Activated T-cell treated with anti-CD3 and anti-CD28 coated beads for 24 hours (primary cell): Measurements from ENCODE around the gene CAMK1G.

Experiments used
- DNase-seq: peaks from one replicate; pipeline ENCODE4 v3.0.0-alpha.2; 2020; ENCODE audit warnings: low read depth

CAMK1G gene

GRCh38 chr1:209635850-209636249, 52.3 kb downstream of the CAMK1G start:
- DNase-seq = no peak

- DNase-seq = no peak
These were observed 58.3 kb downstream of the CAMK1G start for GRCh38 chr1:209641832-209642172.

DNA sequence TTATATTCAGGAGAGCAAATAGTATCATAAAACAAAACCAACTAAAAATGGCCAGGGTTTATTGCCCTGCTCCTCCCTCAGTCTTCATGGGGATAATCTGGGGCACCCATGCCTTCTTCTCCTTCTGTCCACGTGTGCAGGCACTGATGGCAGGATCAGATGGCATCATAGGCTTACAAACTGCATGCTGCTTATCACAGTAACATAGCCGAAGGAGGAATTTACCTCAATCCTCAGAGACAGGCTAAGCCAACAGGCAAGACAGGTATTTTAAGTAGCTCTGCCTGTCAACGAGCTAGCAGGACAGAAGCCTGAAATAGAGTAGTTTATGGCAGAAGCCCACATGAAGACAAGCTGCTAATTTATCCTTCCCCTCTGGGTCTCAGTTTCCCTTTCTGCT, 59.3 kb downstream of the CAMK1G start:
- DNase-seq = no peak

- DNase-seq = no peak
These were observed 59.9 kb downstream of the CAMK1G start for GRCh38 chr1:209643285-209644020.

DNA sequence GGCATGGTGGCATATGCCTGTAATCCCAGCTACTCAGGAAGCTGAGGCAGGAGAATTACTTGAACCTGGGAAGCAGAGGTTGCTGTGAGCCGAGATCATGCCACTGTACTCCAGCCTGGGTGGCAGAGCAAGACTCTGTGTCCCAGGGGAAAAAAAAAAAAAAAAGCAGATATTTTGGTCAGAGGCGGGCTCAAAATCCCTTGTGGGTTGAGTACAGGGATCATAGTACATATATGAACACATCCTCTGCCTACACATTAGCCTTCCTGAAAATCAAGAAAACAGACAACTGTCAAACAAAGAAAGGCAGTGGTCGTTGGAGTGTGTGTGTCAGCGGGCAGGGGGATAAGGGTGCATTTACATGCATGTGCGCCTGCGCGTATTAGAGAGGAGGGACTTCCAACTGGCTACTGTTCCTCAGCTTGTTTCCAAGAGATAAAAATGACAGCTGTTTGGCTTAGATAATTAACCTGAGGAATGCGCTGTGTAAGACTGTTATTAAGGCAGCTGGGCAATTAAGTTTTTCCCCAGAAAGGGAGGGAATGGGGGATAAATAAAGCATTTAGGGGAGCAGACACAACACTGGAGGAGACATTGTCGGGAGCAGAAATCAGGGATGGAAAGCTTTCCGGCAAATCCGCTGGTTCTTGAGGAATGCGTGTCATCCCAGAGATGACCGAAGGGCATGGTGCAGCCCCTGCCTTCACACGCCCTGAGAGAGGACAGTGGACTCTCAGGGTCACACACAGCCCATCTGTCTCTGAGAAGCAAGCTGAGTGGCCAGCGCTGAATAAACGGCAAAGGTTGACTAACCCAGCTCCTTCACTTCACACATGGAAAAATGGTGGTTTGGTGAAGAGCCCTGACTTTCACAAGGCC, 62.3 kb downstream of the CAMK1G start:
- DNase-seq = no peak

GRCh38 chr1:209646558-209646957, 63.0 kb downstream of the CAMK1G start:
- no peak for DNase-seq

DNA sequence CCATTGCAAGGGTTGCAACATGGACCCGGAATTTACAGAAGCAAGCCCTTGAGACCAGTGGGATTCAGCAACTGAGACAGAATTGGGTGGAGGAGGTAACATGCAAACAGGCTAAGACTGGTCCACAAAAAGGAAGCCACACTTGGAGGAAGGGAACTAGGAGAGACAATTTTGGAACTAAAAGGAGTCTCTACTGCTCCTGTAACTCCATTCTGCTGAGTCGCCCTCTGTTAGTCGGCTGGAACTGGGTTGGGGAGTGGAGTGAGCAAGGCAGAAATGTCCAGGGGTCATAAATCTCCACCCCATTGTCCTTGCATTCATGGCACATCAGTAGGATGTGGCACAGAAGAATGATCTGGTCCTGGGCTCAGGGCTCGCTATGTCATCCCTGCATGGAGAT, 63.6 kb downstream of the CAMK1G start:
- no peak for DNase-seq

DNA sequence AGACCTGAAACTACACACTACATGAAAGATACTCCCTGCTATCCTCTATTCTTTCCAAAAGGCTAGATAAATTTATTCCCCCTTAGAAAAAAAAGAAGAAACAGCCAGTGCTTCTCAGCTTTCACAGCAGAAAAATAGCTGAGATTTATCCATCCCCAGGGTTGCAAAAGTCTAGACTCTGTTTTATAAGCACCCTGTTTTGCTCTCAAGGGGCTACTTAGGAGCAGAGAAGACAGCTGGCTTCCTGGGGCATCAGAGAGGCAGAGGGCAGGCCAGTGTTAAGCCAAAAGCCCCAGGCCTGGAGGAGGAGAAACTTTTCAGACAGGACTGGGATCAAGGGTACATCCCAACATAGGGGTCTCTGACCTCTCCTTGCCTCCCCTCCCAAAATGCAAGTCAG, 64.8 kb downstream of the CAMK1G start:
- DNase-seq = no peak

DNA sequence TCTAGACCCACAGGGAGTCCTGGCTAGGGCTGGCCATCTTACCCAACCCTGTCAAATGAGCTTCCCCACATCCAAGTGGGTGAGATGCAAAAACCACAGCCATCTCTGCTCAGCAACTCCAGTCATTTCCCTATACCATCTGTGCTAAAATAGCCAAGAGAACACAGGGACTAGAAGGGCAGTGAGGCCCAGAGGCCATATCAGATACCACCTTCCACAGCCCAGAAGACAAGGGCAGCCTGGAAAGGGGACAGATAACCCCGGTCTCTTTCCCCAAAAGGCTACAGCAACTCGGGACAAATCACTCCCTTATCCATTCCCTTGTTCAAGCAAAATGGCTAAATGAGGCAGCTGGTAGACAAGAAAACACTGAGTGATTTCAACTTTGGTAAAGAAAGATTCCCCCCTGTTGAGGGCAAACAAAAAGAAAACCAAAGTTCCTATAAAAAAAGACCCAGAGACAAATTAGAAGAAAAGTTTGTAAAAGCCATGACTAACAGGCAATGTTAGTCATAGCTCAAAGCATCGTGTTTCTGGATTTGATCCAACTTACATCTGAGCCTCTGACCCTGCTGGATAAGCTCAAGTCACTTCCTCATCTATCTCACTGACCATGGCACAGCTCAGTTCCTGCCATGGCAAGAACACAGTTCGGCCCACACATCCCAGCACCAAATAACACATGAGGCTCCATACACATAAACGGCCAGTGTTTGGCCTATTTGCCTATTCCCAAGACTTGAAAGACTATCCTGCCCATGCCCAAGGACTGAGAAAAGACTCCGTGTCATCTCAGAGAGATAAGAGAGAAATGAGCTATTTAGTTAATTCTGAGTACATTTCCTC, 65.6 kb downstream of the CAMK1G start:
- no peak for DNase-seq

DNA sequence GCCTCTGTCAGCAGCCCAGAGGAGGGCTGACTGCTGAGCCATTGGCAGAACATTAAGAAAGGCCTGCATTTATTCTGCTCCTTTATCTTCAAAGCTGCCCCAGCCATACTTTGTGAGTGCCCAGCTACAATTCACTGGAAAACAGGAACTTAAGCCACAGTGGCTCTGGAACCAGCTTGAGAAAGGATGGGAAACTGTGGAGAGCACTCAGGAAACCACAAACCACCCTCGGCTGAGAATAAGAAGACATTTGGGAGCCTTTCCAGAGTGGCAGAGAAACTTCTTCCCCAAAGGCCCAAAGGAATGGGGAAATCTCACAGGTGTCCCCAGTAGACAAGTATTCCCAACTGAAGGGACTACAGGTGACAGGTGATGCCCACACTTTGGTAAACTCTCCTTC, 66.9 kb downstream of the CAMK1G start:
- no peak for DNase-seq

DNA sequence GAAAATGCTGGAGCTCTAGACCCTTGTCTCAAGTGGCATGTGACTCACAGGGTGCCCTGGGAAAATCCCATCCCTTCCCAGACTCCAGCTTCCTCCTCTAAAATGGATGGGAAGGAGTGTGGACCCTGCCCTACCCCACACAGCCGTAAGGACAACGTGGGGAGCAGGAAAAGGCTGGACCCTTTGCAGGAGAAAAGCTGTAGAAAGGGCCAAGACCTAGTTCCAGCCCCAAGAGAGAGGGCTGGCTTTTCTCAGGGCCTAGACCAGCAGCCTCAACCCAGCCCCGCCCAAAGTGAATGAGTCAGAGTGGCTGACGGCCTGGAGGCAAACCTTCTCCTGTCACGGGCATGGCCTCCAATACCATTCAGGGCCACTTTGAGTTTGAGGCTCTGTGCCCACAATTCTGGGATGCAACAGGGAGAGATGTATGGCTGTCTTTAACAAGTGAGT, 67.6 kb downstream of the CAMK1G start:
- peak; percentile 49 for DNase-seq

DNA sequence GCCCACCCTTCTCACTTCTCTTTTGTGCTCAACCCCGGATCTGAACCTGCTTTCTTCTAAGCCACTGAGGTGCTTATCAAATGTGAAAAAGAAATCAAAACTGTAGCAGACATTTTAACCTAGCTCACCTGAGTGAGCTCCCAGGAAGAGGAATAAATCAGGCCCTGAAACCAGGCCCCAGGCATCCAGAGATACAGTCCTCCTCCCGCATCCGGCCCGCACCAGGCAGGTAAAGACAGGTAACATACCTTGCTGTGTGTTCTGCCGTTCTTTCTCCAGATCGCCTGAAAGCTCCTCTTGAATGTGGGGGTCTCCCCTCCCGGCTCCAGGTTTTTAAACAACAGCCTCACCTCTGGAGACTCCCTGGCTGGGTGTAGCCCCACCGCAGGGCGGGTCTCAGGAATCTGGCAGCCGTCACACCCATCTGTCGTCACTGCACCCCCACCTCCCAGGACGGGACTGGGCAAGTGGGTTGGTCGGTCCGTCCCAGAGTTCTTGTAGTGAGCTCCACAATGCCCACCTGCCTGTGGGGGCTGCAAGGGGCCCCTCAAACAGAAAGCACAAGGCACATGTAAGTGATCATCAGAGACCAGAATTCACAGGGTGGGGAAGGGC, 68.7 kb downstream of the CAMK1G start, which contains the start of gene LAMB3:
Gene LAMB3 (minus strand): TSS at position 305 of the 615 bp plus-strand sequence. CDS start 1,481 bp downstream, outside the sequence.
- DNase-seq = no peak

DNA sequence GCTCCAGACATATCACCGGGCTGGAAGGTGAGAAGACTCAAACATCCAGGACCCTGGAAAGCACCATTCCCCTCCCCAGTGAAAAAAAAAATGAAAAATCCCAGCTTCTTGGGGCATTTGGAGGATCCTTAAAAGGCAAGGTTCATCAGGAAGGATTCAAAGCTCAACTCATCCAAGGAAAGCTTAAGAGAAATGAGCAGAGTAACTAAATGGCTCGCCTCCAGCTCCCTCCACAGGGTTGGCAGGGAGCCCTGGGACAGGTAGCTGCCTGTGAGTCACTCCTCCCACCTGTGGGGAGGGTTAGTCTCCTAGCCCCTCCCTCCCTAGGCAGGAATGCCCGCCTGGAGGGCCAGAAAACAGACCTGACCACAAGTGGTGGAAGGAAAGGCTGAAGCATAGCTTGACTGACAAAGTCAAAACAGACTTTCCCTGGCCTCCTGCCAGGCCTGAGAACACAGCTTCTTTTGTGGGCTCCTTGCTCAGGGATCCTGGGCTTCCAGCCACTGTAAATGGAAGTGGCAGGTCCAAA, 69.4 kb downstream of the CAMK1G start:
- DNase-seq = peak; percentile 20

DNA sequence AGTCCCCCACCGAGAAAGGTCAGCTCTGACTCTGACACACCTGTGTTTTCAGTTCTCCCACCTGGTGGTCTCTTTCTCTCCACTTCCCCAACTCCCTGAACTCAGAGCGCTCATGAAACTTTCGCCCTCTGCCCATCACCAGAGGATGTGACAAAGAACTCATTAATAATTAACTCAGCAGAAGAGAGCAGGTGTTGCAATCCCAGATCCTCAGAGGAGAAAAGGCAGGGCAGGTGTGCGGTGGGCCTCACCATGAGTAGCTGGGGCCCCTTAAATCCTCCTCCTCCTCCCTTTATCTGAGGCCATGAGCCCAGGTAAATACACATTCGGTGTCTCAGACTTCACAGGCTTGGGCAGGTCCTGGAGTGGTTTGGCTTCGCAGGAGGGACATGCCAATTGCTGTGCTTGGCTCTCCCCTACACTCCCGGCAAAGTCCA, 70.4 kb downstream of the CAMK1G start:
- no peak for DNase-seq

DNA sequence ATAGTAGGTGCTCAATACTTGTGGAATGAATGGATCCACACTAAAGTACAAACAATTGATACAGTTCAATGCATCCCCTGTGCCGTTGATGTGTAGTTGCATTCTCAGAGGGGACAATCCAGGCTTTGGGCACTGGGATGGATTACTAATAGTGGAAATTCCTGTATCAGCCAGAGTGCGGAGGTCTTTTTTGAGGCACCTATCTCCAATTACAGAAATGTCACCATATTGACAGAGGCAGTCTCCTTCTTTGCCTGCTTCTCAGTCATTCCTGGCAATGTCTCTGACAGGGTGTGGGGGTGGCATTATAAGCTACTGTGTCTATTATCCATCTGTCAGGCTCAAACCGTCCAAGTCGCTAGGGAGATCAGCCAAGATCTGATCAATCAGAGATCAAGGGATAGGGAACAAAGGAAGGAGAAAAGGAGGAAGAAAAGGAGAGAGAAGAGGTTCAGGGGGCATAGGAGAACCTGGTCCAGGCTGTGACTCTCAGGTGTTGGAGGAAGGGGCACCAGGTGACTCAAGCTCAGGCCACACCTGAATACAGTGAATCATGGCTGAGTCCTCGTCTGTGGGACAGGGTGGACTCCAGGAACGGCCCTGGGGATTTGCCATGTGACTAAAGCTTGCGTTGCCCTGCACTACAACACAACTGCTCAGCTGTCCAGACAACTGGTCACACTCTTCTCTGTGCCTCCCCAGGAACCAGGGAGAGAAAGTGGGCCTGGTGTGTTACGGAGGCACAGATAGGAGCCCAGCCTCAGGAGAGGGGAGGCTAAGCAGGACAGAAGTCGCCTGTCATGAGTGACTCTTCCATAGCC, 72.1 kb downstream of the CAMK1G start:
- DNase-seq = no peak

GRCh38 chr1:209657140-209657879, 73.8 kb downstream of the CAMK1G start:
- DNase-seq = no peak

- DNase-seq = no peak
These were observed 74.4 kb downstream of the CAMK1G start for GRCh38 chr1:209657918-209658317.

DNA sequence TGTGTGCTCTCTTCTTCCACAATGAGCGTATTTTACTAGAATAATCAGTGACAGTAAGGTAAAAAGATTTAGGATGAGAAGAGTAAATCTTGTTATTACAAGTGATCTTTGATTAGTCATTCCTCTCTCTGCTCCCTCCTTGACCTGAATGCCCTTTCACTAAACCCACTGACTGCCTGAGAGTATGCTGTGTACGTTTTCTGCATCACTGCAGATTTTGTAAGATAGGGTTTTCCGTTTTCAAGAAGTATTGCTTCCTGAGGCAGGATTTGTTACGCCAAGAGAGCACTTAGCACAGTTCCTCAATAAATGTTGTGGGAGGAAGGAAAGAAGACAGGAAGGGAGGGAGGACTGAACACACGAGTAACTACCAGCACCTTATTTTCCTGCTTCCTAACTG, 76.4 kb downstream of the CAMK1G start:
- DNase-seq = no peak

DNA sequence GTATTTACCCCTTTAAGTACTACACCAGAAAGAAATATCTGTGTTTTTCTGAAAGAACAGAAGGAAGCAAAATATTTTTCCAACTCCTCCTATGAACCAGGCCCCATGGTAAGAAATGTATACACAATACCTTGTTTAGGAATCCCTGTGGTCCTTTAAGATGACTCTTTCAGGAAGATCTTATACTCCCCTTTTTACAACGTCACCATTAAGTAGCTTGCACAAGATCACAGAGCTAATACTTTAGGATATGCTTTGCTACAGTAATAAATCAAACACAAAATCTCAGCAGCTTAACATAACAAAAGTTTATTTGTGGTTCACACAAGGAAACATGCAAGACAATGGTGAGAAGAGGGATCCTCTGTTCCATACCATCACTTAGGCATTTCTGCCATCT, 77.6 kb downstream of the CAMK1G start:
- no peak for DNase-seq

DNA sequence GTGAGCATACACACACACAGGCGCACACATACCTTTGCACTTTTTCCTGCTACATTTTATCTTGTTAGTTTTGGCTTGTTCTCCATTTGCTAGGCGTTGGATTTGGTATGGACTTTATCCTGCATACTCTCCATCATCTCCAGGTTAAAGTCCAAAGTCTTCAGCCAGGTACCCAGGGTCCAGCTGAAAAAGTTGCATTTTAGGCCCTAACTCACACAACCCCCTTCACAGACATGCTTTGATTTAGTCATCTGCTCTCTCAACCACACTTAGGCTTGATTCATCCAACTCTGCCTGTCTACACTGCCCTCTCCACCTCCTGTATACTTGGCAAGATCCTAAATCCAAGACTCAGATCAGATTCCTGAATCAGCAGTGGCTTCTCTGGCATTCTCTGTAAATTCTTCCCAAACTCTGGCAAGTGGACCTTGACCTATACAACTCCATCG, 79.4 kb downstream of the CAMK1G start:
- DNase-seq = no peak
